HepG2 (cell line): ENCODE data around the gene MAPK6. TPM values are rescaled to one million over a fixed set of nuclear protein-coding genes. Genes with fewer than 3 reads are reported as not detected.
A peak's percentile ranks its signal among the peaks of the same experiment; 100 is the strongest.

ENCODE experiments used
- ATF1 ChIP-seq: IDR thresholded peaks from 2 replicates; pipeline ENCODE4 v1.6.1; 2016; ENCODE audit warnings: mild to moderate bottlenecking, control low read depth
- ATF5 ChIP-seq: sonication (generic); formaldehyde crosslinking; IDR thresholded peaks from 2 replicates; pipeline ENCODE4 v1.4.0; 2020; ENCODE audit warnings: mild to moderate bottlenecking, low read depth, missing genetic modification reagents
- CHD4 ChIP-seq: fragments of 200-600 bp; sonication (generic); IDR thresholded peaks from 2 replicates; pipeline ENCODE4 v1.7.0; 2017; ENCODE audit warnings: mild to moderate bottlenecking, low read length, borderline replicate concordance
- DPF2 ChIP-seq: sonication (generic); formaldehyde crosslinking; IDR thresholded peaks from 2 replicates; pipeline ENCODE4 v1.4.0; 2020; ENCODE audit warnings: mild to moderate bottlenecking, low read depth, missing genetic modification reagents, borderline replicate concordance
- ETV6 ChIP-seq: sonication (generic); formaldehyde crosslinking; conservative IDR thresholded peaks from 2 replicates; pipeline ENCODE4 v1.4.0; 2020; ENCODE audit warnings: missing genetic modification reagents
- HNRNPH1 ChIP-seq: fragments of 200-400 bp; formaldehyde crosslinking; optimal IDR thresholded peaks from 2 replicates; pipeline ENCODE3; 2017; ENCODE audit warnings: mild to moderate bottlenecking, low read depth, low read length
- ISL2 ChIP-seq: sonication (generic); formaldehyde crosslinking; IDR thresholded peaks from 2 replicates; pipeline ENCODE4 v1.5.0; 2020; ENCODE audit warnings: missing genetic modification reagents
- JUN ChIP-seq: sonication (generic); formaldehyde crosslinking; IDR thresholded peaks from 2 replicates; pipeline ENCODE4 v1.4.0; 2020; ENCODE audit warnings: mild to moderate bottlenecking, missing genetic modification reagents
- KLF11 ChIP-seq: IDR thresholded peaks from 2 replicates; pipeline ENCODE4 v1.6.1; 2016; ENCODE audit warnings: missing compliant biosample characterization
- KMT2A ChIP-seq: sonication (generic); formaldehyde crosslinking; IDR thresholded peaks from 2 replicates; pipeline ENCODE4 v1.4.0; 2020; ENCODE audit warnings: missing genetic modification reagents
- MTF2 ChIP-seq: sonication (generic); formaldehyde crosslinking; IDR thresholded peaks from 2 replicates; pipeline ENCODE4 v1.5.0; 2020; ENCODE audit warnings: missing genetic modification reagents, borderline replicate concordance
- RBAK ChIP-seq: sonication (generic); formaldehyde crosslinking; IDR thresholded peaks from 2 replicates; pipeline ENCODE4 v1.5.1; 2020; ENCODE audit warnings: mild to moderate bottlenecking, missing genetic modification reagents
- RELA ChIP-seq: sonication (generic); formaldehyde crosslinking; IDR thresholded peaks from 2 replicates; pipeline ENCODE4 v1.4.0; 2020; ENCODE audit warnings: missing genetic modification reagents
- SOX13 ChIP-seq, 3 experiments: fragments of 450-650 bp in 1 of 3; sonication (generic) in 1 of 3; formaldehyde crosslinking in 1 of 3; IDR thresholded peaks in 2 of 3; conservative IDR thresholded peaks in 1 of 3; 2 replicates each; pipeline versions ENCODE4 v1.5.0 to v1.6.1; 2016 to 2020; ENCODE audit warnings: antibody characterized with exemption in 1 of 3, mild to moderate bottlenecking in 1 of 3, missing compliant biosample characterization in 1 of 3, missing genetic modification reagents in 1 of 3, moderate library complexity in 1 of 3
- TEF ChIP-seq: sonication (generic); formaldehyde crosslinking; IDR thresholded peaks from 2 replicates; pipeline ENCODE4 v1.5.0; 2020; ENCODE audit warnings: missing genetic modification reagents
- THYN1 ChIP-seq: sonication (generic); formaldehyde crosslinking; IDR thresholded peaks from 2 replicates; pipeline ENCODE4 v1.8.1; 2023; ENCODE audit warnings: low read depth, mild to moderate bottlenecking, moderate library complexity, missing genetic modification reagents, borderline replicate concordance
- ZBTB34 ChIP-seq: sonication (generic); formaldehyde crosslinking; IDR thresholded peaks from 2 replicates; pipeline ENCODE4 v1.8.0; 2022; ENCODE audit warnings: mild to moderate bottlenecking, missing genetic modification reagents
- ZNF225 ChIP-seq: sonication (generic); formaldehyde crosslinking; IDR thresholded peaks from 2 replicates; pipeline ENCODE4 v1.4.0; 2020; ENCODE audit warnings: mild to moderate bottlenecking, missing genetic modification reagents
- ZNF264 ChIP-seq: sonication (generic); formaldehyde crosslinking; IDR thresholded peaks from 2 replicates; pipeline ENCODE4 v1.4.0; 2020; ENCODE audit warnings: missing genetic modification reagents
- ZNF350 ChIP-seq: sonication (generic); formaldehyde crosslinking; IDR thresholded peaks from 2 replicates; pipeline ENCODE4 v1.4.0; 2020; ENCODE audit warnings: mild to moderate bottlenecking, low read depth, missing genetic modification reagents, borderline replicate concordance
- ZNF550 ChIP-seq: sonication (generic); formaldehyde crosslinking; IDR thresholded peaks from 2 replicates; pipeline ENCODE4 v1.4.0; 2020; ENCODE audit warnings: mild to moderate bottlenecking, missing genetic modification reagents, borderline replicate concordance
- ZNF570 ChIP-seq: sonication (generic); formaldehyde crosslinking; IDR thresholded peaks from 2 replicates; pipeline ENCODE4 v1.4.0; 2020; ENCODE audit warnings: mild to moderate bottlenecking, missing genetic modification reagents, borderline replicate concordance
- ZNF629 ChIP-seq: sonication (generic); formaldehyde crosslinking; conservative IDR thresholded peaks from 2 replicates; pipeline ENCODE4 v1.5.0; 2020; ENCODE audit warnings: missing genetic modification reagents
- ZNF709 ChIP-seq: sonication (generic); formaldehyde crosslinking; IDR thresholded peaks from 2 replicates; pipeline ENCODE4 v1.5.0; 2020; ENCODE audit warnings: mild to moderate bottlenecking, missing genetic modification reagents
- polyA plus RNA-seq, 8 experiments: library from polyadenylated mRNA; depleted of rRNA in 3 of 8; stranded (reverse) in 7 of 8; unstranded in 1 of 8; fragments of >200 nt; fragmentation: Illumina TruSeq in 4 of 8; extraction: Trizol in 4 of 8; gene quantifications; 2 replicates each; pipeline versions ENCODE4 v1.2.1 to v1.2.3, GENCODE V29; 2011 to 2016; ENCODE audit warnings: low read depth in 4 of 8, missing spikeins in 1 of 8, mixed read lengths in 1 of 8; ENCODE audit not compliant: insufficient read depth in 1 of 8
- total RNA-seq, 5 experiments: library from RNA; depleted of rRNA; stranded (reverse); fragments of >200 nt; fragmentation: Illumina TruSeq; extraction: Trizol; gene quantifications; 2 replicates each; pipeline ENCODE4 v1.2.3, GENCODE V29; 2016; ENCODE audit warnings: low read depth in 1 of 5
- TF ChIP-seq, protein P1 (sequence below): sonication (generic); formaldehyde crosslinking; IDR thresholded peaks from 2 replicates; pipeline ENCODE4 v1.5.0; 2020; ENCODE audit warnings: mild to moderate bottlenecking, missing genetic modification reagents, borderline replicate concordance

The MAPK6 gene
- total and polyA plus RNA-seq, 2 of the 13 experiments (the other 11 are each of a cell fraction or from before 2014, with no cell fraction given): 89.5 to 99.7 TPM

GRCh38 chr15:51971375-51972133 is 47.5 kb upstream of the MAPK6 start, which contains the start of gene LEO1 (continued):
- peak; percentile 74; the same call in 1 of the 2 replicates for TF ChIP-seq ZBTB34 (CRISPR knock-in tag)
- no peak for TF ChIP-seq ZNF629 (CRISPR knock-in tag)
- peak; percentile 82 for TF ChIP-seq KMT2A
- TF ChIP-seq CHD4: no peak
- TF ChIP-seq ZNF709 (CRISPR knock-in tag): peak; percentile 77
- TF ChIP-seq ISL2 (CRISPR knock-in tag): peak; percentile 70
- no peak for TF ChIP-seq RBAK (CRISPR knock-in tag)
- no peak; the same call in 1 of the 2 replicates for TF ChIP-seq ZNF350 (CRISPR knock-in tag)
- peak; percentile 62; the same call in 1 of the 2 replicates for TF ChIP-seq JUN
- TF ChIP-seq RELA (CRISPR knock-in tag): 0 out of 2 replicates have a peak, but pooled peaks have one; percentile 21
- 0 out of 2 replicates have a peak, but pooled peaks have one; percentile 40 for TF ChIP-seq MTF2 (CRISPR knock-in tag)
- TF ChIP-seq ATF1 (CRISPR knock-in tag): no peak
- TF ChIP-seq HNRNPH1: no peak
- TF ChIP-seq, protein P1, sequence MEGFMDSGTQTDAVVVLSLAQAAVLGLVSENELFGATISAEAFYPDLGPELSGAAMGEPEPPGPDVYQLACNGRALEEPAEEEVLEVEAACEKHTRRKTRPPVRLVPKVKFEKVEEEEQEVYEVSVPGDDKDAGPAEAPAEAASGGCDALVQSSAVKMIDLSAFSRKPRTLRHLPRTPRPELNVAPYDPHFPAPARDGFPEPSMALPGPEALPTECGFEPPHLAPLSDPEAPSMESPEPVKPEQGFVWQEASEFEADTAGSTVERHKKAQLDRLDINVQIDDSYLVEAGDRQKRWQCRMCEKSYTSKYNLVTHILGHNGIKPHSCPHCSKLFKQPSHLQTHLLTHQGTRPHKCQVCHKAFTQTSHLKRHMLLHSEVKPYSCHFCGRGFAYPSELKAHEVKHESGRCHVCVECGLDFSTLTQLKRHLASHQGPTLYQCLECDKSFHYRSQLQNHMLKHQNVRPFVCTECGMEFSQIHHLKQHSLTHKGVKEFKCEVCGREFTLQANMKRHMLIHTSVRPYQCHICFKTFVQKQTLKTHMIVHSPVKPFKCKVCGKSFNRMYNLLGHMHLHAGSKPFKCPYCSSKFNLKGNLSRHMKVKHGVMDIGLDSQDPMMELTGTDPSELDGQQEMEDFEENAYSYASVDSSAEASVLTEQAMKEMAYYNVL (CRISPR knock-in tag): no peak
- no peak; the same call in 1 of the 2 replicates for TF ChIP-seq ZNF225 (CRISPR knock-in tag)
- 0 out of 2 replicates have a peak, but pooled peaks have one; percentile 52 for TF ChIP-seq KLF11 (CRISPR knock-in tag)
- peak; percentile 90; the same call in 1 of the 2 replicates for TF ChIP-seq ATF5 (CRISPR knock-in tag)
- TF ChIP-seq ETV6 (CRISPR knock-in tag): no peak; the same call in 1 of the 2 replicates
- TF ChIP-seq TEF (CRISPR knock-in tag): peak; percentile 68; the same call in 1 of the 2 replicates
- no peak for TF ChIP-seq ZNF550
- TF ChIP-seq SOX13 (IDR thresholded peaks at IDR 0.05): peak; percentile 18; the same call in 1 of the 2 replicates
- peak in 1 of 2 experiments; percentile 46; a peak in 2 of 4 replicates for TF ChIP-seq SOX13 (CRISPR knock-in tag; conservative IDR thresholded peaks at IDR 0.05 in 1 of 2, IDR thresholded peaks at IDR 0.05 in 1 of 2)
- TF ChIP-seq ZNF264 (CRISPR knock-in tag): peak; percentile 93
- TF ChIP-seq ZNF570 (CRISPR knock-in tag): 0 out of 2 replicates have a peak, but pooled peaks have one; percentile 54
- 0 out of 2 replicates have a peak, but pooled peaks have one; percentile 57 for TF ChIP-seq DPF2
- no peak for TF ChIP-seq THYN1 (CRISPR knock-in tag)
